ENCODE results near the gene BMERB1.

- TF ChIP-seq CTCF (IDR thresholded peaks at IDR 0.05; ENCODE audit: poor library complexity): no peak
- TF ChIP-seq EZH2 (IDR thresholded peaks at IDR 0.05; ENCODE audit: borderline replicate concordance): no peak
- TF ChIP-seq EZH2phosphoT487 (IDR thresholded peaks at IDR 0.05; ENCODE audit: low read depth, severe bottlenecking, unreplicated experiment): no peak
Measured at GRCh38 chr16:15586716-15587115, 152.3 kb downstream of the BMERB1 start.
